ENCODE measurements around the gene CCDC93. TPM values are rescaled to one million over a fixed set of nuclear protein-coding genes. Genes with fewer than 3 reads are reported as not detected.

CCDC93 gene
- total RNA-seq, 1 donor = 40.5 TPM

GRCh38 chr2:118032169-118033013, 18.5 kb upstream of the CCDC93 start:
- H3K27ac ChIP-seq (ENCODE audit: low read depth, low read length) = no peak overlapping the region
- TF ChIP-seq CTCF (IDR thresholded peaks at IDR 0.05; ENCODE audit: extremely low read depth, low read depth, low read length) = peak; percentile 76
- H3K4me2 ChIP-seq (ENCODE audit: insufficient read depth, low read length) = no peak overlapping the region
- no peak overlapping the region for H2AFZ ChIP-seq (ENCODE audit: low read length)
- no peaks in the 10 kb centered on the region for H3K9me3 ChIP-seq (ENCODE audit: low read depth, low read length)
- H4K20me1 ChIP-seq (ENCODE audit: insufficient read depth, low read length) = no peaks in the 10 kb centered on the region
- no peaks in the 10 kb centered on the region for H3K4me1 ChIP-seq (ENCODE audit: insufficient read depth, low read length)
- no peaks in the 10 kb centered on the region for H3K79me2 ChIP-seq (ENCODE audit: insufficient read depth, low read length)
- no peaks in the 10 kb centered on the region for H3K36me3 ChIP-seq (ENCODE audit: insufficient read depth, low read length)
- DNase-seq (ENCODE audit: insufficient read length, low spot score, missing footprints) = peak; percentile 26
- no peak overlapping the region for H3K4me3 ChIP-seq (ENCODE audit: insufficient read depth, low read length)
- peaks cover 10% of the 10 kb centered on the region for H3K27me3 ChIP-seq (ENCODE audit: insufficient read depth, low read length)

- Histone ChIP-seq H3K9me3 (ENCODE audit: low read depth, low read length) (no peaks in the 10 kb centered on the region), H4K20me1 (ENCODE audit: insufficient read depth, low read length) (no peaks in the 10 kb centered on the region), H3K4me2 (ENCODE audit: insufficient read depth, low read length) (no peak overlapping the region), H3K27ac (ENCODE audit: low read depth, low read length) (no peak overlapping the region), H2AFZ (ENCODE audit: low read length) (no peak overlapping the region), H3K4me1 (ENCODE audit: insufficient read depth, low read length) (no peaks in the 10 kb centered on the region), H3K4me3 (ENCODE audit: insufficient read depth, low read length) (no peak overlapping the region), H3K36me3 (ENCODE audit: insufficient read depth, low read length) (no peaks in the 10 kb centered on the region), H3K79me2 (ENCODE audit: insufficient read depth, low read length) (no peaks in the 10 kb centered on the region), H3K27me3 (ENCODE audit: insufficient read depth, low read length) (peaks cover 10% of the 10 kb centered on the region)
- DNase-seq (ENCODE audit: insufficient read length, low spot score, missing footprints) = no peak
- TF ChIP-seq CTCF (IDR thresholded peaks at IDR 0.05; ENCODE audit: extremely low read depth, low read depth, low read length) = no peak
Observed at GRCh38 chr2:118031566-118031965, 17.7 kb upstream of the CCDC93 start.

GRCh38 chr2:118029025-118029424, 15.2 kb upstream of the CCDC93 start:
- Histone ChIP-seq H3K27ac (ENCODE audit: low read depth, low read length) (no peak overlapping the region), H4K20me1 (ENCODE audit: insufficient read depth, low read length) (no peaks in the 10 kb centered on the region), H3K4me3 (ENCODE audit: insufficient read depth, low read length) (no peak overlapping the region), H2AFZ (ENCODE audit: low read length) (no peak overlapping the region), H3K4me2 (ENCODE audit: insufficient read depth, low read length) (no peak overlapping the region), H3K4me1 (ENCODE audit: insufficient read depth, low read length) (no peaks in the 10 kb centered on the region), H3K79me2 (ENCODE audit: insufficient read depth, low read length) (no peaks in the 10 kb centered on the region), H3K9me3 (ENCODE audit: low read depth, low read length) (no peaks in the 10 kb centered on the region), H3K36me3 (ENCODE audit: insufficient read depth, low read length) (no peaks in the 10 kb centered on the region), H3K27me3 (ENCODE audit: insufficient read depth, low read length) (peaks cover 10% of the 10 kb centered on the region)
- DNase-seq (ENCODE audit: insufficient read length, low spot score, missing footprints) = no peak
- no peak for TF ChIP-seq CTCF (IDR thresholded peaks at IDR 0.05; ENCODE audit: extremely low read depth, low read depth, low read length)

GRCh38 chr2:118021356-118021755, 7.5 kb upstream of the CCDC93 start:
- Histone ChIP-seq H3K4me2 (ENCODE audit: insufficient read depth, low read length) (no peak overlapping the region), H3K79me2 (ENCODE audit: insufficient read depth, low read length) (no peaks in the 10 kb centered on the region), H3K27ac (ENCODE audit: low read depth, low read length) (no peak overlapping the region), H3K4me1 (ENCODE audit: insufficient read depth, low read length) (no peaks in the 10 kb centered on the region), H2AFZ (ENCODE audit: low read length) (no peak overlapping the region), H4K20me1 (ENCODE audit: insufficient read depth, low read length) (no peaks in the 10 kb centered on the region), H3K36me3 (ENCODE audit: insufficient read depth, low read length) (no peaks in the 10 kb centered on the region), H3K4me3 (ENCODE audit: insufficient read depth, low read length) (no peak overlapping the region), H3K27me3 (ENCODE audit: insufficient read depth, low read length) (peaks cover 3% of the 10 kb centered on the region), H3K9me3 (ENCODE audit: low read depth, low read length) (no peaks in the 10 kb centered on the region)
- peak; percentile 11 for DNase-seq (ENCODE audit: insufficient read length, low spot score, missing footprints)
- no peak for TF ChIP-seq CTCF (IDR thresholded peaks at IDR 0.05; ENCODE audit: extremely low read depth, low read depth, low read length)

Data from osteoblast (primary cell).